GM23248 (cell line): ENCODE data around the gene MMP23B.

ENCODE experiments used
- EZH2 ChIP-seq: fragments of 200-600 bp; sonication (generic); IDR thresholded peaks from 2 replicates; pipeline ENCODE4 v1.6.1; 2018; ENCODE audit warnings: antibody characterized with exemption, mild to moderate bottlenecking; ENCODE audit not compliant: insufficient read depth, poor library complexity, severe bottlenecking
- EZH2phosphoT487 ChIP-seq: fragments of 200-600 bp; sonication (generic); IDR thresholded peaks from 2 replicates; pipeline ENCODE4 v1.6.1; 2018; ENCODE audit warnings: antibody characterized with exemption, moderate library complexity, mild to moderate bottlenecking, low read depth; ENCODE audit not compliant: insufficient read depth

DNA sequence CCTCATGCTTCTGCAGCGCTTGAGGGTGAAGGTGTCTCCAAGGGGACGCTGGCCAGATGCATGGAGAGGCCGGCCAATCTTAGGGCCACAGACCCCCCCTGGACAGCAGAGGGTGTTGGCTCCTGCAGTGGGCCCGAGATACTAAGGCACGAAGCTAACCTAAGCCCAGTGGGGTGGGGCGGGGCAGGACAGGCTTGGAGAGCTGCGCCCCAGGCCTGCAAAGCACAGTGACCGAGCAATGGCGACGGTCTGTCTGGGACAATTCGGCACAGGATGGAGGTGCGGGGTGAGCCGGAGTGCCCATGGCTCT lies 33.3 kb upstream of the MMP23B start:
- TF ChIP-seq EZH2 (no peak), EZH2phosphoT487 (no peak)
